NCI-H526 treated with DMSO at 0.1 percent for 48 hours (cell line): ENCODE results near the gene L1CAM.

Source experiments
- DNase-seq: peaks from one replicate; lab custom pipeline; 2025; lab: John Stamatoyannopoulos, UW

L1CAM gene

DNA sequence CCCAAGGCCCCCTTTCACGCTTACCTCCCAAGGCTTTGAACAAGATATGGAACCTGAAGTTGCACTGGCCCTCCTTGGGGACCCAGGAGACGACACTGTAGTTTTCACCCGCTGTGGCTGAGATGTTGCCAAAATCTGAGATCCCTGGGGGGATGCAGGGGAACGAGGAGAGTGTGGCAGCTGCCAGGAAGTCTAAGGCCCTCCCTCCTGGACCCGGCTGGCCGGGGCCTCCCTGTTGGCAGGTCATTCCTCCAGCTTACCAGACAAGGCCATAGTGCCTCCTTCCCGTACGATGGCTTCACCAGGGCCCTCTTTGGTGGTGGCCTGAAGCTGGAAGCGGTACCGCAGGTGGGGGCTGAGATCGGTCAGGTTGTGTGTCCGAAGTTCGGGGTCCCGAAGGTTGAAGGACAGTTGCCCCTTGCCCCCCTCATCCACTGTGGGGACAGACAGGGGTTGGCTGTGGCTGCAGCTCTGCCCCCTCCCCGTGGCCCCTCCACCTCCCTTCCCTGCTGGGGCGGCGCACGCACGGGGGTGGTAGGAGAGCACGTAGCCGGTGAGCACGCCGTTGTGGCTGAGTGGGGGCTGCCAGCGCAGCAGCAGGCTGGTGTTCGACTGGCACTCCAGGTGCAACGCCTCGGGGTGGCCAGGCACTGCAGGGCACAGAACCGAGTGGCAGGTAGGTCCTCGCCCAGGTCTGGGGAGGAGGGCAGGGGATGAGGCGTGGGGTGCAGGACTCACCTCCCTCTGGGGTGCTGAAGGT lies 21.2 kb downstream of the L1CAM start:
- DNase-seq = no peak

DNA sequence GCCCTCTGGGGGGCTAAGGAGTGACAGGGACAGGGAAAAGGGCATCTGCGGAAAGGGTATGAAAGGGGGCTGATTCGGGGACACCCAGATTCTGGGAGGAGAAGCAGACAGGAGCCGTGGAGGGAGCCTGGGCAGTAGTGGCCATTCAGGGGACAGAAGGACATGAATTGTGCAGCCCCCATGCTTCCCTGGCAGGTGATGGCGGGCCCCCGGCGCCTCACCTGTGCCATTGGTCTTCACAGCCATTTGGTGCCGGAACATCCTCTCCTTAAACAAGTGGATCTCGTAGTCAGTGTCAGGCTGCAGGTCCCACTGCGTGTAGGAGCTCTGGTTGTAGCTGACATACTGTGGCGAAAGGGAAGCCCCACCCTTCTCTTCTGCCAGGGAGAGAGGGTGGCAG lies 21.9 kb downstream of the L1CAM start:
- no peak for DNase-seq

DNA sequence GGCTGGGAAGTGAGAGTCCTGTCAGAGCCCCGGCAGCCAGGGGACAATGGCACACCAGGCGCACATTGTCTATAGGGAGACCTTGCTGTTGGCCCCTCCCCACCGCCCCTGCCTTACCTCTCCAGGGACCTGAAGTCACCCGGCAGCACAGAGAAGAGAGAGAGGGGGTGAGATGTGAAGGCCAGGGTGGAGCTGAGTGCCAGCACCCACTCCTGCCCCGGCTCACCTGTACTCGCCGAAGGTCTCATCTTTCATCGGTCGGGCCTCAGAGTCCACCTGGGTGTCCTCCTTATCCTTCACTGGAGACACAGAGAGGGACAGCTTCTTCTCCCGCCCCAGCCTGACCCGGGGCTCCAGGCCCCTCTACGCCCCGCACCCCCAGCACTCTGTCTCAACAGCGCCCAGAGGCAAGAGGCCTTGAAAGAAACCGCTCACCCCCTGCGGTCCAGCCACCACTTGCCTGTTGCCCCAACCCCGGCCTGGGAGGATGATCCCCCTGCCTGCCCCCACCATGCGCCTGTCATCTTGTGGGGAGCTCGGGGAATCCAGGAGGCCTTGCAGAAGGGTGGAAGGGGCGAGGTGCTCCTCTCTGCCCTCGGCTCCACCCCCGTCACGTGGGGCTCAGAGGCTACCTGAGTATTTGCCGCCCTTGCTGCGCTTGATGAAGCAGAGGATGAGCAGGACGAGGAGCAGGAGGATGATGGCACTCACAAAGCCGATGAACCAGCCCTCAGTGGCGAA lies 22.6 kb downstream of the L1CAM start:
- DNase-seq = no peak

DNA sequence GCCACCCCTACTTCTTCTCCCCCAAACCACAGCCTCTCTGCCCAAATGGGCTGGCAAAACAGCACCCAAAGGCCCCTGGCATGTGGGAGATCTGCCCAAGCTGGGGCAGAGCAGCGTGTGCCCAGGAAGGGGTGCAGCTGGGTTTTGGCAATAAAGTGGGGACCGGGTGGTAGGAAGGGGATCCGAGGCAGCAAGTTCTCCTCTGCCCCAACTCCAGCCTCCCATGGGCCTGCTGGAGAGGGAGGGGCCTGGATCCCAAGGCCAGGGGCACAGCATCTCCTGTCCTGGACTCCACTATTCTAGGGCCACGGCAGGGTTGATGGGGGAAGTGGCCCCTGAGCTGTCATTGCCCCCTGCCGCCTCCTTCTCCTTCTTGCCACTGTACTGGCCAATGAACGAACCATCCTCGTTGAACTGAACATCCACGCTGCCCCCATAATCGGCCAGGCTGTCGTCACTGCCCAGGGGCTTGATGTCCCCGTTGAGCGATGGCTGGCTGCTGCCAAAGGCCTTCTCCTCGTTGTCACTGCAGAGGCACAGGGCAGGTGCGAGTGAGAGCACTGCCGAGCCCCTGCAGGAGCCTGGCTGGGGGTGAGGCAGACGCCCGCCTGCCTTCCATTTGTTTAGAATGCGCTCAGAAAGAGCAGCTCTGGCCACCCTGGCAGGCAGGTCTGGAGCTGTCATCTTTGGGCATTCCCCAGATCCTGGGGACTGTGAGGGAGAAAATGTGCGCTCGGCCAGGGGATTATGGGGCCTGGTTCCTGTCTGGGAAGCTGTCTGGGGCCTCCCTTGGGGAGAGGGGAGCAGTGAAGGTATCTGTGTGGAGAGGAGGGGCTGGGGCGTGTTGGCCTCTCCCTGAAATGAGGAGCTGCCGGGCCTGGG lies 23.4 kb downstream of the L1CAM start:
- no peak for DNase-seq

DNA sequence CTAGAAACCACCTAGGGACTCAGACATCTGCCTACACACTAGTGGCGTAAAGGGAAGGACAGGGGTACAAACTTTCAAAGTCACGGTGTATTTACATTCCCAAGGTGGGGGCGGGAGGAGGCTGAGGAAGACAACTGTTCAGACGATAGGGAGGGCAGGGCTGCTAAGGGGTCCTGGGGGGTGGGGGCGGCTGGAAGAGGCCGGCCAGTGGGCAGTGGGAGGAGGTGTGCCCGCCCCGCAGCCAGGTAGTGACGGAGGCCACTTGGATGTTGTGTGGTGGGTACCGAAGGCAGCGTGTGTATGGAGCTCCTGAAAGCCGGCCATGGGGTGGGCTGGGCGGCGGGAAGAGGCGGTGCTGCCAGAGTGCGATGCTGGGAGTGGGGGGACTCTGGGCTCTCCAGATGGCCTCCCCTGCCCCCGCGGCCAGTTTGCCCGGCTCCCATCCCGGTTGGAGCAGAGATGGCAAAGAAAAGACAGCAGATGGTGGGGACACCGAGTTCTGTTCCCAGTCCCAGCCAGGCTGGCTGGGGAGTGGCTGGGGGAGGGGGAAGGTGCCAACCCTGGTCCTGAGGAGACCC lies 24.2 kb downstream of the L1CAM start:
- no peak for DNase-seq

DNA sequence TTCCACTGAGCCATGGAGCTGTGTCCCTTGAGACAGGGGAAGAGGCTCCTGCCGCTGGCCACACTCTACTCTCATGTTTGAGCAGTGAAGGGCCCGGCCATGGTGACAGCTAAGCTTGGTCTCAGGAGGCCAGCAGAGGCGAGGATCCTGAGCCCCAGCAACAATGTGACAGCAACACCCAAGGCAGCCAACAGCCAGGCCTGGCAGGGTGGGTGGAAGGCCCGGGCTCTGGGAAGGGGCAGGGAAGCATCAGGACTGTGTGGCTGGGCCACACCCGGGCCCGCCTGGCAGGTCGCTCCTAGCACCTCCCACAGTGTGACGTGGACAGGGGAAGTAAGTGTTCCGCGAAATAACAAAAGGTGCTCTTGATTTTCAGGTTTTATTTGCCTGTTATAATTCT lies 24.8 kb downstream of the L1CAM start:
- DNase-seq = no peak

- no peak for DNase-seq
Measured at GRCh38 chrX:153857348-153857903, 28.5 kb downstream of the L1CAM start.

- no peak for DNase-seq
Measured at GRCh38 chrX:153854702-153855101, 31.3 kb downstream of the L1CAM start.

DNA sequence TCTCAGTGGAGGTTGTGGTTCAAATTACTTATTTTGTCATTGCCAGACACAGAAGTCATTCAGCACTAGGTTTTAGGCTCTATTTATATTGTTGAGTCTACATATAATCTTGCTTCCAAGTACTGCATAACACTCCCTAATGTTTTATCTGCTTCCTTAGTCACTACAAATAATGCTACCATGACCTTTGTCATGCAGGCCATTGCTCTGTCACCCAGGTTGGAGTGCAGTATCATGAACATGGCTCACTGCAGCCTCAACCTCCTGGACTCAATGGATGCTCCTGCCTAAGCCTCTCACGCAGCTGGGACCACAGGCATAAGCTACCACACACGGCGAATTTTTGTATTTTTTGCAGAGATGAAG lies 32.1 kb downstream of the L1CAM start:
- no peak for DNase-seq

GRCh38 chrX:153853180-153853901 lies 32.6 kb downstream of the L1CAM start:
- DNase-seq = no peak

DNA sequence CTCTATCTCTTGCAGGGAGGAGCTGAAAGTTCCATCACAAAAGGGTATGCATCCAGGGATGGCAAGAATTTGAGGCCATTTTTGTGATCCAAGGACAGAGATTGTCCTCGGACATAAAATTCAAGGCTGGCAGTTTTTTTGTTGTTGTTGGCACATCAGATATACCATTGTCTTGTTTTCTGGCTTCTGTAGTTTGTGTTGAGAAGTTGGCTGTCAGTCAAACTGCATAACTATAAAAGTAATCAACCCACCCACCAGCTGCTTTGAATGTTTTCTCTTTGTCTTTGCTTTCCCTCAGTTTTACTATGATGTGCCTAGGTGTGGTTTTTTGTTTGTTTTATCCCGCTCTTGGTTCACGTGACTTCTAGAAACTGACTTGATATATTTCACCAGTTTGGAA lies 34.0 kb downstream of the L1CAM start:
- no peak for DNase-seq

DNA sequence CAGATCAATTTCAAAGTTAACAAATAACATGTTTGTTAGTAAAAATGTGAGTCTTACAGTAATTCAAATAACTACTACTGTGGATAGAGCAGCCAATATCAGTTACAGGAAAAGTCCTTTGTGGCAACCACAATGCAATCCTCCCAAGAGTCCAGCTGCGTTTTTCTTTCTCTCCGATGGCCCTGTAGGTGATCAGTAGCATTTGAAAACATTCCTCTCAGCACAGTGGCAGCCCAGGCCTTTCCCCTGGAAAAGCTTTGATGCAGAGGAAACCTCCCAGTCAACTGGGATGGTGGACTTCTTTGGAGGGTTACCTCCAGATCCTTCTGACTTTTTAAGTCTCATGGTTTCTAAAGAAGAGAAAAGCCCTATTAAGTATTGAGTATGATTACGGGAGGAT lies 37.6 kb downstream of the L1CAM start:
- DNase-seq = no peak

- no peak for DNase-seq
Measured at GRCh38 chrX:153845842-153846241, 40.1 kb downstream of the L1CAM start.

GRCh38 chrX:153845195-153845594 lies 40.8 kb downstream of the L1CAM start:
- no peak for DNase-seq

DNA sequence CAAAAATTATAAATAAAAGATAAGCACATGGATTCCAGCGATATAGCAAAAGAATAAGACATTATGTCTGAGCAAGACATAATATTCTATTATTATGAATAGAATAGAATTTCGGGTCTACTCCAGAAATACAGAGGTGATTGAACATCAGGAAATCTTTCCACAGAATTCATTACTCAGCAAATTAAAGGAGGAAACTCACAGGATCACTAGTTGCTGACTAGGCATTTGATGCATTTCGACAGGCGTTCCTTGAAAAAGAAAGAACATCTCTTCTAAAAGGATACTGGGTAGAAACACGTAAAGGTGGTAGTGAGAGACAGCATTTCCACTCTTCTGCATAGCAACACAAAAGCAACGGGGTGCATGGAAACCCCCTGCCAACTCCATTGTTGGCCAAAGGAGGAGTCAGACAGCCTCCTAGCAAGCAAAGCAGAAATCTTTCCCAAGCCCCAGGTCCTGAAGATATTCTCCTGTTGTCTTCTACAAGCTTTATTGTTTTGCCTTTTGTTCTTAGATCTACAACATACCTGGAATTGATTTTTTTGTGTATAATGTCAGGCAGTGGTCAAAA lies 41.4 kb downstream of the L1CAM start:
- DNase-seq = no peak

- DNase-seq = no peak
Measured at GRCh38 chrX:153836921-153837320, 49.1 kb downstream of the L1CAM start.

DNA sequence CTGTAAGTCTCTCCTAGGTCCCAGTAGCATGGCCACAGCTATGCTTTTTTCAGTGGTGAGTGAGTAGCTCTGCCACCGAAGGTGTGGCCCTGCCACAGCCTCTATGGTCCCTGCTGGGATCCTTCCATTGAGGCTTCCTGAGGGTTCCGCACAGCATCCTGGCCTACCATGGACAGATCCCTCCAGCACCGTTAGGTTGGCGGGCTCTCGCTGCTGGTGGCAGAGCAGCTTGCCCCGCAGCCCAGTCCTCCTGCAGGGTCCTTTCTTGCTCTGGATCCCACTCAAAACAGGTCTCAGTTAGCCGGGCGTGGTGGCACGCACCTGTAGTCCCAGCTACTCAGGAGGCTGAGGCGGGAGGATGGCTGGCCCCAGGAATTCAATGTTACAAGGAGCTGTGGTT lies 53.2 kb downstream of the L1CAM start:
- no peak for DNase-seq

GRCh38 chrX:153831429-153832150 lies 54.4 kb downstream of the L1CAM start:
- no peak for DNase-seq

- no peak for DNase-seq
Measured at GRCh38 chrX:153830640-153831428, 55.1 kb downstream of the L1CAM start.
